M059J (cell line): ENCODE data around the gene CACHD1. TPM values are rescaled to one million over a fixed set of nuclear protein-coding genes. Genes with fewer than 3 reads are reported as not detected.

Source experiments
- DNase-seq: peaks from one replicate; pipeline ENCODE4 v3.0.0-alpha.2; 2012; ENCODE audit warnings: low read depth
- total RNA-seq: library from RNA; depleted of rRNA; stranded (reverse); fragments of >200 nt; shearing (Covaris generic); gene quantifications from 2 replicates; pipeline ENCODE4 v1.2.3, GENCODE V29; 2014

The CACHD1 gene
- total RNA-seq, 1 experiment from 2014 or later, result 2.1 TPM

DNA sequence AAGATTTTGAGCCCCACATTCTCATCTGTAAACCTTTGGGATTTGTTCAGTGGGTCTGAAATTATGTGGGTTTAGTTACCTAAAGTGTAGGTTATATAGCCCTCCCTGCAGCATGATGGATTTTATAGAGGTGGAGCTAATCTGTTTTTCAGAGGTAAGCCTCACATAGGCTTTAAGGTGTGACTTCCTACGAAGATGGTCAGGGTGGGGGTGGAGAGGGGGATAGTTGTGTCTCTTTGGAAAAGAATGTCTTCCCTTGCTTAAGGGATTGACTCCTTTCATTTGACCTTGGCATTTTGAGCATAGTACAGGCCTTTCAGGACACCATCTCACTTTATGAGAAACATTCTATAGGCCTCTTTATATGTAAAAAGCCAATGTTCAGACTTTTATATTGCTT, 3.4 kb downstream of the CACHD1 start:
- DNase-seq, result no peak

DNA sequence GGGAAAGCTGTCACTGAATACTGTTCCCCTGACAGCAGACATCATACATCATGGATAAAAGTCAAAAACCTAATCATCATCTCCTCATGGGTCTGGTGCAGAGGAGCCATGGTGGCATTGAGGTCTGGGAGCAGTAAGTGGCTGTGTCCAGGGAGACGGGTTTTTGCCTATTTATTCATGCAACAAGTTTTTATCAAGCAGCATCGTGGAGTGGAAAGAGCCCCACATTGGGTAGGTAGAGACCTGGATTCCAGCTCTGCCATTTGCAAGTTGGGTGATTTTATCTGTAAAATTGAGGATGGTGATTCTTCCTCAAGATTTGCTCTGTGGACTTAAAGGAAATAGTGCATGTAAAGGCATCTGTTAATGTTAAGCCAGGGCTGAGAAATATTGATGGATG, 4.2 kb downstream of the CACHD1 start:
- DNase-seq, result no peak

DNA sequence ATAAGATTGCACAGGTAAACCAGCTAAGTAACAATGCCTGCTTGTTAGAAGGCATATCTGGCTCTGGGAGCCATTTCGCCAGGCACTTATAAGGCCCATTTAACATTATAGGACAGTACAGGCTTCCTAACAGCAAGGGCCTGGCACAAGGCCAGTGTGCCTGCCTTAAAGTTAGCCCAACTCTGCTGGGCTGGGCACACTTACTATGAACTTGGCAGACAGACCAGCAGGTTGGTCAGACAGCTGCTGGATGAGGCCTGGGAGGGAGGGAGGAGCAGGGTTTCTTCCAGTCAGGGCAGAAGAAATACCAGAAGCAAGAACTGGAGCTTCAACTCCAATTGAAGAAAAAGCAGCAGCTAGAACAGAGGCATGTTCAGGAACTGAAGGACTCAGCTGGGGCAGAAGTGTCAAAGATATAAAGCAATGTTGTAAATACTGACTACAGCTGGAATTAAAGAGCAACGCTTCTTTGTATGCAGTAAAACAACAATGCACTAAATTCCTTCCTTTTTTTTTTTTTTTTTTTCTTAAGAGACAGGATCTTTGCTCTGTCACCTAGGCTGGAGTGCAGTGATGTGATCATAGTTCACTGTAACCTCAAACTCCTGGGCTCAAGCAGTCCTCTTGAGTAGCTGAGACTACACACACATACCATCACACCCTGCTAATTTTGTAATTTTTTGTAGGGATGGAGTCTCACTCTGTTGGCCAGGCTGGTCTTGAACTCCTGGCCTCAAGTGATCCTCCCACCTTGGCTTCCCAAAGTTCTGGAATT, 4.9 kb downstream of the CACHD1 start:
- no peak for DNase-seq

DNA sequence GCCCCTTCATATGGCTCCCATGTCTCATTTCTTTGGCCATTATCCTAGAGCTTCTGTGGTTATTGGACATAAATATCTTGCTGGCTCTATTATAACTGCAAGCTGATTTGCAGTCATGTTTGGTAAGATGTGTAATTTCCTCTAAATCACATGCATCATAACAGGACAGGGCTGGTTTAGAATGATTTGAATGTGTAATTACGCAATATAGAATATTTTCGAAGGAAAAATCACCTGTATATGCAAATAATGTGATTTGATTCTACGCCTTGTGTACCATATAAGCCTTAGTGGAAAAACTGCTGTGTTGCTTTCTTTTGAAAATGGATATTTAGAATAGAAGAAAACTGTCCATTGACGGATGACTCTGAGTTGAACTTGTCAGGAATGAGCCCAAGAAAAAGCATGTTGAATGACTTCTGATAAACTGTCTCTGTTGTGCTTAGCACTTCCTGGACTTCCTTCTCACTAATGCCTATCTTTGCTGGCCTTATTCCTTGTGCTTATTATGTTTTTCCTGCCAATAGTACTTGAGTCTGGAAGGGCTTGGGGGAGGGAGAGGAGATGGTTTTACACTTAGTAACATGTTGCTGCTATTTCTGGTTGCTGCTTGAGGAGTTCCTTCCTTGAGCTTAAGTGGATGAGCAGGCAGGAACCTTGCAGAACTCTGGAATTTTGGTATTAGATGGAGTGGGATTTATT, 6.5 kb downstream of the CACHD1 start:
- no peak for DNase-seq

DNA sequence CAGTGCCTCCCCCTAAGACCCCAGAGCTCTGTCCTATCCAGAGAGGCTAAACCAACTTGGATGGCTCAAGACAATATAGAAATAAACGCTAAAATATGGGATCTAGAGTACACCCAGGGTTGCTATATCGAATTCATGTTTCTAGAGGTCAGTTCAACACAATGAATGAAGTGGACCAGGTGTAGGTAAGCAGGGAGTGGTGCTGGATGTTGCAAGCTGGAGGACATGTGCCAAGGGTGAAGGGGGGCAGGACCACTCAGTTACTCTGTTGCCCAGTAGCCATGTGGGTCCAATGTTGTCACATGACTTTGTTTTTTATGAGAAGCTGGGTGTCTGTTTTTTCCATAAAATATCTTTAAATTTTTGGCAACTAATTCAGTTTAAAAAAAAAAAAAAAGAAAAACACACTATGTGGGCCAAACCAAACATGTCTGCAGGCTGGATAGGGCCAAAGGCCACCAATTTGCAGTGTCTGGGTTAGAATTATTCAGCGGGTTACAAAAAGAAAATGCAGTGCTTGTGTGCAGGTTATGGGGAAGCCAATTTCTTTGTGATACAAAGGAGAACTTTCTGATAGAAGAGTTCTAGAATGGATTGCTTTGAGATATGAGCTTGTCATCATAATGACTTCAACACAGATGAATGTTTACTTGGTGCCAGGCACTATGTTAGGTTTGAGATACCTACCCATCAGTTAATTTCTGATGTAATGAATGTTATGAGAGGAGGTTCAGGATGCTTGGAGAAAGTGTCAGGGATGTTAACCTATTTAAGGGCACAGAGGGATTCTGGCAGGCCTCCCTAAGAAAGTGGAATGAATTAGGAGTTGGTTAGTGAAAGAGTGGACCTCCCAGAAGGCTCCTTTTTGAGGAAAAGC, 8.9 kb downstream of the CACHD1 start:
- no peak for DNase-seq

DNA sequence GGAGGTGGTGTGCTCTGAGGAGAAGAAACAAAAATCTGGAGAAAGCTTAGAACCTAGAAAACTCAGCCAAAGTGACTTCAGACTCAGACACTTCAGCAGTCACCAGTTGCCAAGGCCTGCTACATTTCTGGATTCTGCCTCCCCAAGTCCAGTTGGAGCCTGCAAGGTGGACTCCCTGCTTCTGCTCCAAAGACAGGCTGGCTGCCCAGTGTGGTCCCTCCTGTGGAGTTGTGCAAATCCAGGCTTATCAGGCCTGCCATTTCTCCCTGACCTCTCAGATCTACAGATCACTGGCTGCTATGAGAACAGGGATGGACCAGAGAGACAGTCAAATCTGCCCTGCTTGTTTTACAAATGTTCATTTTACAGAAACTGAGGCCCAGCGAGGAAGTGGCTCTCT, 9.9 kb downstream of the CACHD1 start:
- no peak for DNase-seq

DNA sequence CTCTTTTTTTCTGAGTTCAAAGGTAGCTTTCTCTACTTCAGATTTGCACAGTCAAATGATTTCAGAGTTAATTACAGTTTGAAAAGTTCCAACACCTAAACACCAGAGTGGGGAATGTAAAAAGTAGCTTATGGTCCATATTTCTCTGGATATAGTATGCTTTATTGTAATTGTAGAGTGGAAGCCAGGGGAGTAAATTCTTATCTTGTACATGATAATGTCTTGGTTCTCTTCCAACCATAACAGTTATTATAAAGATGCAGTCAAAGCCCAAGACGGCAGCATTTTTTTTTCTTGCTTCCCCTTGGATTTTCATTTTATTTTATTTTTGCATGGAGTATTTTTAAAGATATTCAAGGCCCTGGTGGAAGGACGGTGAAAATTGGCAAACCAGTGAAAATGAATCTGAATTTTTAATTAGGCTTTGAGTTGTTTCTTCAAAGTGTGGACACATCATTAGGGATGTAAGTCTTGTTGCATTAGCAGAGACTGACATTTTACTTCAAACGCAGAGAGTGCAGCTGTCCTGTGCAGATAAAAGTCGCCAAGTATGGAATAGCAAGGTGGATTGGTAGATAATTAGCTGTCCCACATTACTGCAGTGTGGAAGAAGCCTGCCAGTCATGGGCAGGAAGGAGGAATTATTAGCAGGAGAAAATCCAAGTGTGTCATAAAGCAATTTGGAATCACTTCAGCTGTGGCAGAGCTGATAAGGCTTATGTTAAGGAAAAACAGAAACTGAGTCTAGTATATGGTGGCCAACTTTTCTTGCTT, 11.3 kb downstream of the CACHD1 start:
- DNase-seq, result no peak

DNA sequence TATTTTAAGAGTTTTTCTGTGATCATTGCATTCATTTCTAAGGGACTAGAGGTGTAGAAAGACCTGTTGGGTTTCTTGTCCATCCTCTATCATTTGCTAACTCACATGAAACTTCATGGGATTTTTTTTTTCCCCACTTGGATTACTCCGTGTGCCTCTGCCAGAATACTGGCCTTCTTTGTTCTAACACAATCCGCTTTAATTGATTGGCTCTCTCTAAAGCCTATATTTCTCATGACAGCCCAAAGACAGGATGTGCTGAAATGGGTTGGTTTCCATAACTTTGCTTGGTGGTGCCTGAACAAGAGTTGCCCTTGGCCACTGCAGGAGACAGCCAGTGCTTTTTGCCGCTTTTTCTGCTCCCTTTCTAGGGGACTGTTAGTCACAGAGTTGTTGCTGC, 12.2 kb downstream of the CACHD1 start:
- DNase-seq, result no peak

DNA sequence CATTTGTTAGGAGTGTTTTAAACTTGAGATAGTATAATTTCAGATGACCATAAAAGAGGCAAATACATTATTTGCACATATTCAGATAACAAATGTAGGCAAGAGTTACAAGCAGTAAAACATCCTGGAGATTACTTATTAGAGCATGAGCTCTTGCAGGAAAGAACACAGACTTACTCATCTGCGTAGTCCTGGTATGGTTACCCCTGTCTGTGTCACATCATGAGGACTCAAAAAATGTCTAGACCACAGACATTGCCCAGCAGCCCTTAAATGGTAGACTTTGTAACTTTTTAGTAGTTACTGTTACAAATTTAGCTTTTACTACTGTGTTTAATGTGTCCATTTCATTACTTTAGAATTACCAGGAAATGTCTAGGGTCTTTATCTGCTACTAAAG, 12.8 kb downstream of the CACHD1 start:
- DNase-seq, result no peak

DNA sequence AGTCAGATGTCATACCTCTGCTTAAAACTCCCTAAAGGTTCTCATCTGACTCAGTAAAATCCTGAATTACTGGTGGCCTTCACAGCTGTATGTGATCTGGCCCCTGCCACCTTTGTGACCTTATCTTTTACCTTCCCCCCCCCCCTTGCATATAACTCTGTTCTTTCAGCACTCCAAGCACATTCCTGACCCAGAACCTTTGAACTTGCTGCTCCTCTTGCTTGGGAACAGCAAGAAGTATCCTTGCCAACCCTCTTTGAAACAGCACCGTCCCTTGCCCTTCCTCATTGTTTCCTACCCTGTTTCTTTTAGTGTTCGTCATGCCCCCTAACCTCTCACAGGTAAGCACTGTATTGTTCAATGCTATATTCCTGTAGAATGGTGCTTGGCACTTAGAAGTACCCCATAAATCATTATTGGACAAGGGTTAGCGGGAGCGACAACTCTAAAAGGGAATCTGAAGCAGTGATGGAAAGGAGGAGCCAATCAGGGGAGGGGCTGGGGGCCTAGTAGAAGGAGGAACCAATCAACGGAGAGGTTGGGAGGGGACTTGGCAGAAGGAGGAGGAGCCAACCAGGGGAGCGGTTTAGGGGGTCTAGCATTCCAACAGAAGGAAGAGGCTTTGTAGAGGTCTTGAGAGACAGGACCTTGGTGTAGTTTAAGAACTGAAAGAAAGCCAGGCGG, 13.9 kb downstream of the CACHD1 start:
- no peak for DNase-seq

DNA sequence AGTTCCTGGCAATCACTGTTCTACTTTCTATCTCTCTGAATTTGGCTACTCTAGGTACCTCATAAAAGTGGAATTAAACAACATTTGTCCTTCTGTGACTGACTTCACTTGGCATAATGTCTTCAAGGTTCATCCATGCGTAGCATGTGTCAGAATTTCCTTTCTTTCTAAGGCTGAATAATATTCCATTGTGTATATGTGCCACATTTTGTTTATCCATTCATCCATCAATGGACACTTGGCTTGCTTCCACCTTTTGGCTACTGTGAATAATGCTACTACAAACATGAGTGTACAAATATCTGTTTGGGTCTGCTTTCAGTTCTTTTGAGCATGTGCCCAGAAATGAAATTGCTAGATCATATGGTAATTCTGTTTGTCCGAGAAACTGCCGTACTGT, 14.7 kb downstream of the CACHD1 start:
- peak; percentile 73 for DNase-seq

DNA sequence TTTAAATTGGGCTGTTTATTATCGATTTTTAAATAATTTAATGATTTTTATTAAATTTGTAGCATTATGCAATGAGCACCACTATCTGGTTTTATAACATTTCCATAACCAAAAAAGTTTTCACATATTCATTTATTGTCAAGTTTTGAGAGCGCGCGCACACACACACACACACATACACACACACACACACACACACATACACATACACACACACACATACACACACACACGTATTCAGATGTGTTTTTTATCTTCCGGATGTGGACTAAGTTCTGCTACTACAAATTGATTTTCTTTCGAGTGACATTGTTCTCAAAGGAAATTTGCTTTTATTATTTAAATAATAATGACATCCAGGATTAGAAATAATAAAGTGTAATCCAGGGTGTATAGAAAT, 16.3 kb downstream of the CACHD1 start:
- DNase-seq, result no peak

DNA sequence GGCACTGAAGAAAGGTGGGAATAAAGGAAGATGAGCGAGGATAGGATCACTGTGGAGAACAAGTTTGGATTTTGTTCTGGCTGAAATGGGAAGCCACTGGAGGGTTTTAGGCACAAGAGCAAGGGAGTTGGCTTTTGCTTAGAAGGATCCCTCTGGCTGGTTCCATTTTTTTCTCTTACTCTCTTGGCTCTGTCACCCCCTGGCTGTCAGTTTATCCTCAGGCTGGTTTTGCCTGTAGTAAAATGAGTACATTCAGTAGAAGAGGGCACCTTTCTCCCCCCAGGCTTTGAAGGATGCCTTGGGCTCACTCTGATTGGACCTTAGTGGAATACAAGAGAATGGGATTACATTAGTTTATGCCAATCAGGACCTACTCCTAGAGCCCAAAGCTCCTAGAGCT, 17.1 kb downstream of the CACHD1 start:
- DNase-seq, result no peak

DNA sequence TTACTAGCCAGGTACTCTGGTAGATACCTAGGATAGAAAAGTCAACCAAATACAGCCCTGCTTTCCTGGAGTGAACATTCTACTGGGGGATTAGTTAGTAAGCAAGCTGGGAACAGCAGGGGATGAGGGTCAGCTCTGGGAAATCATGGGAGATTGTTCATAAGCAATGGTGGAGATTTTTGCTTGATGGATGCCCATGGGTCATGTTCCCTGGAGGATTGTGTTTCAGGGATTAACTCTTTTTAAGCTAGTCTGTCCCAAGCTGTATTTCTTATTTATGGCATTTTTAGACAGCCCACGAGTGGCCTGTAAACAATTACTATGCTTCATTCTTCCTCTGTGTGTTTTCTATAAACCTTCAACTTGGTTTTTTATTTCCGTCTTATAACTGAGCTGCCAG, 18.9 kb downstream of the CACHD1 start:
- no peak for DNase-seq

DNA sequence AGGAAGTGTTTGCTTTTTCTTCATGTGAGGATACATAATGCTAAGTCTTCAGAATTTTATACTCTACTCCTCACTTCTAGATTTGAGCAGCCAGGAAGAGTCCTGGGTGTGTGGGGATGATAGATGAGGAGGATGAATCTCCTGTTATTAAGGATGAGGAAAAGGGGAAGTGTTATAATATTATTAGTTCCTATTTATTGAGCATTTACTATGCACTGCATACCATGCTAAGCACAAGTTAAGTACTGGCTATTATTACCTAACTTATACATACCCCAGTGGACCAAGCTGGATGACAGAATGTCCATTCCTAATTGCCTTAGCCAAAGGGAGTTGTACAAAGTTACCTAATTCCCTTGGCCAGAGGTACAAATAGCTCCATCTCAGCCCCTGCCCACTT, 19.8 kb downstream of the CACHD1 start:
- no peak for DNase-seq

DNA sequence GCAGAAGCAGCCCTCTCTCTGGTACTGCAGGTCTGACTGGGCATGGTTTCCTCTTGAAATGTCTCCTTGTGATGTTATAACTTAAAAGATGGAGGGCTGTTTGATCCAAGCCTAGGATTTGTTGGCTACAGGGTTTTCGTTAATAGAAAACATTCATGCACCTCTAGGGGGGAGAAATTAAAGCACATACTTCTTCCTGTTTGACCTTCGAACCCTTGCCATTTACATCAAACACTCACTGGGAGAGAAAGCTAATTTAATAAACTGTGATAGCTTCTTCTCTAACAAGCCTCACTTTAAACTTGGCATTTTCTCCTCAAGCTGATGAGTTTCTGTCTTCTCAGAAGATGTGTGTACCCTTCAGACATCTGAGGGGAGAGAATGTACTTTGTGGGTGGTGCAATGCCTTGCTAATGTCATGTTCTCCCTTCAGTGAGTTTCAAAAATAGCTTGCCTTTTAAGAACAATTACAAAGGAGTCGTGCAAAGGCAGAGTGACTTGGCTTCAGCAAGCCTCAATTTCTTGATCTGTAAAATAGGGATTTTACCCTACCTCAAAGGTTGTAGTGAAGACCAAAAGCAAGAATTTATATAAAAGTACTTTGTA, 20.4 kb downstream of the CACHD1 start:
- DNase-seq, result no peak

DNA sequence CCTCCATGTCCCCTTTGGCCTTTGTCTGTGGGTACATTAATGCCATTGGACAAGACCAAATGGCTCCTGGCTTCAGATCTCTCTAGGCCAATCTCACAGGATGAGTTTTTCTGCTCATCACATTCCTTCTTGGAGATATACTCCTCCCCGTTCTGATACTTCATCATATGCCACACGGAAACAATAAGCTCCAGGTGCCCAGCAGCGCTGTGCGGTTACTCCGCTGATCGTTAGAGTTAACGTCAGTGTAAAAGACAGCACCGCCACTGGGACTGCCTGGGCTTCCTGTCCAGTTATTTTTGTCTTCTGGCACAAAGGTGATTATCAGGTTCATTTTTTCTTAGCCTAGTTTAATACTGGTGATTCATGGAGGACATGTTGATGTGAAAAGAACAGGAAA, 22.5 kb downstream of the CACHD1 start:
- DNase-seq, result no peak

DNA sequence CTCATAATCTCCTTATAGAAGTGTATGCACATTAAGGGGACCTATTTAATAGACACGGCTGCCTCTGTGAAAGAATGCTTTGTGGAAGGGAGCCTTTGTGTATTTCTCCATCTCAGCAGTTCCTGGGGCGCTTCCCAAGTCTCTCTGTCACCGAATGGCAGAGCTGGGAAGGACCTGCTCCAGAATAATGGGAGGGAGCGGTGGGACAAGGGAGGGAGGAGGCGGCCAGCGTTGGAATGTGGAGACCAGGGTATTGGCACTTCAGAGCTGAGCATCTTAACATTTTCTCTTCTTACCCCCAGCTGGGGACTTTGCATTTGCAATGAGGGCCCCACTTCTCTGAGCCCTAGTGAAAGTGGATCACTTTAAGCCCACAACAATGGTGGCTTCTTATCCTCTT, 23.9 kb downstream of the CACHD1 start:
- DNase-seq, result no peak

DNA sequence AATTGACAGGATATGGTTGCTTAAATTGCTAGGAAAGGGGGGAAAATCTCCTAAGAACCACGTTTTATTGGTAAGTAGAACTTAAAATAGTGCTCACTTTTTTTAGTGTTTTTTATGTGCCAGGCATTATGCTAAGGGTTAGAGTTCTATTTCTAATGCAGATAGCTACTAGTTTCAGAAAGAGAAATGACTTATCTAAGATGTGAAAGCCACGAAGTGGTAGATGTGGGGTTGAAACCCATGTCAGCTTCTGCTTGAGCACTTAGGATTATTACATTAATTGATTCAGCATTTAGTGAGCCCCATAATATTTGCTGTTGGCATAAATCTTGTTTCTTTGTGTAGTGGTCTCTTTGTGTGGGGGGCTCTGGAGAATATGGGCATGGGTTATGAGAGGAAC, 24.7 kb downstream of the CACHD1 start:
- DNase-seq, result no peak

DNA sequence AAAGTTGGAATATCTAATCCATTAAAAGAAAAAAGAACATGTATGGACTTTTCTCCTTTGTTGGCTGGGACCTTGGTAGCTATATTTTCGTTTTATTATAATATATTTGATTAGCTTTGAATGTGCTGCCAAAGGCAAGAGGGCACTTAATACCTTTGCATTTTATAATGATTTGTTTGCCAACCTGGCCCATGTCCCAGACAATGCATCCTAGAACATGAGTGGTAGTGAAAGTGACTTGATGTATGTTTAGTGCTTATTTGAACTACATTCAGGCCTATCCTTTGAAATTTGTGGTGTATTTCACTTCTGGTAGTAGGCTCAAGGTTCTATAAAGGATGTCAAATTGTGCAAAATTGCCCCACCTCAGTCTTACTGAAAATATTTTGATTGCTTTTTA, 25.9 kb downstream of the CACHD1 start:
- no peak for DNase-seq

DNA sequence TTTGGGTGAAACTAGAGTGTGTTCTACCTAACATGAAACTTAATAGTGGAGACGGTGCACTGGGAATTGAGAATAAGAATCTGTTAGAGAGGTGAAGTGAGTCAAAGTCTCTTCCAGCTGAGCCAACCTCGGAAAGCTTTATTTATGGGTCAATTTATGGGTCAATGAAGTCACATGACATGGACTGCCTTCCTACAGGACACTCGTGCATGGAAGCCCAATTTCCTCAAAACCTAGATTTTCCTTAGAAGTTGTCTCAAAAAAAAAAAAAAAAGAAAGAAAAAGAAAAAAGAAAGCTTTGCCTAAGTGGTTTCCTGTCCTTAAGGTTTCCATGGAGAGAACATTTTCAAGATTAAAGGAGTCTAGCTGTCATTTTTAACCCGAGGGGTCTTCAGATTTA, 26.7 kb downstream of the CACHD1 start:
- no peak for DNase-seq
